Activated CD8-positive, alpha-beta T cell treated with anti-CD3 and anti-CD28 coated beads for 36 hours (primary cell): ENCODE measurements around the gene ACADS. TPM values are rescaled to one million over a fixed set of nuclear protein-coding genes. Genes with fewer than 3 reads are reported as not detected.

ENCODE experiments used
- ATAC-seq: fragments of 200-7000 bp; cut with Tn5 transposase; one replicate; pipeline ENCODE4 v1.10.0; 2021; ENCODE audit warnings: mild to moderate bottlenecking, moderate library complexity
- CTCF ChIA-PET: fragments of 350-600 bp; sonication (Branson Sonifier 250); formaldehyde crosslinking; loops from one replicate; lab custom pipeline; 2021; ENCODE audit warnings: antibody characterized with exemption; lab: Charles Lee
- POLR2A ChIA-PET: fragments of 350-600 bp; sonication (Branson Sonifier 250); formaldehyde crosslinking; loops from one replicate; lab custom pipeline; 2021; ENCODE audit warnings: antibody characterized with exemption; lab: Charles Lee
- DNase-seq: peaks from one replicate; pipeline ENCODE4 v3.0.0-alpha.2; 2020
- H3K27ac Mint-ChIP-seq: one replicate; pipeline ENCODE4 v1.8.0; 2021; ENCODE audit warnings: mild to moderate bottlenecking, mixed read lengths
- H3K27me3 Mint-ChIP-seq: one replicate; pipeline ENCODE4 v1.8.0; 2021; ENCODE audit warnings: mixed read lengths
- H3K36me3 Mint-ChIP-seq: one replicate; pipeline ENCODE4 v1.8.0; 2021; ENCODE audit warnings: low read depth, mixed read lengths
- H3K4me1 Mint-ChIP-seq: one replicate; pipeline ENCODE4 v1.8.0; 2021; ENCODE audit warnings: low read depth, mixed read lengths
- H3K4me3 Mint-ChIP-seq: one replicate; pipeline ENCODE4 v1.8.0; 2021; ENCODE audit warnings: mild to moderate bottlenecking, moderate library complexity, mixed read lengths
- H3K9me3 Mint-ChIP-seq: one replicate; pipeline ENCODE4 v1.8.0; 2021; ENCODE audit warnings: mixed read lengths
- intact Hi-C: fragments of 100-400 bp; cut with micrococcal nuclease; formaldehyde crosslinking; loops from one replicate; pipeline ENCODE4 v1.10.0; 2022
- total RNA-seq, 2 experiments: library from RNA; stranded (reverse); gene quantifications; one replicate each; pipeline ENCODE4 v1.2.3, GENCODE V29; 2021
- TF ChIP-seq, protein P1 (sequence below): fragments of 200-600 bp; IDR thresholded peaks from one replicate; pipeline ENCODE4 v1.8.0; 2022; ENCODE audit warnings: antibody characterized with exemption, mild to moderate bottlenecking

Gene ACADS
- total RNA-seq, 2 experiments from 2014 or later: 17.4 to 18.1 TPM

DNA sequence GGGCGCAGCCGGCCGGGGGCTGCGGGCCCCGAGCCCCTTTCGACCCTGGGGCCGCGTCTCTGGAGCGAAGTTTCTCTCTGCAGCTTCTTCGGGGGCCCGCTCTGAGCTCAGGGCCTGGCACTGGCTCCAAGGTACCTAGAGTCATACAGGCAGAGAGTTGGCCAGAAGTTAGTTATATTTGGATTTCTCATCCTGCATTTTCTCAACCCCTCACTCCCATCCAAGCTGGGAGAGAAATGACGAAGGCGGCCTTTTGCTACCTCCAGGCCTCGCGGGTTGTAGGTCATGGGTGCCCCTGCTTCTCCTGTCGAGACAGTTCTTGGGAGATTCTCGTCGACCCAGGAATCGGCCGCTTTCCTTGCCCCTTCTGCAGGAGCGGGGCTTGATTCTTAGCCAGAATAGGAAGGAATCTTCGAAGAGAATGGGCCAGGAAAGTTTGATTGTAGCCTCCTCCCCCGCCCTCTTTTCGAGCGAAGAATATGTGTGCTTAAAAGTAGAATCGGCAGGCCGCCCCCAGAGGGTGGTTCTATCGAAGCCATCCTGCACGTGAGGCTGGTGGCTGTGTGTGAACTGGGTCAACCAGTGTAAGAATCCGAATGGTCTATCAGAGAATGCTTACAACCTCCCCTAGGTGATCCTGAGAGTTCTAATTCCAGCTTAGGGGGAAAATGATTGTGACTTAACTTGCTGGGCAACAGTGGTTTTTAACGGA, 37.9 kb upstream of the ACADS start:
- DNase-seq (peak; percentile 73), ATAC-seq (no peak)
- POLR2A ChIA-PET: interaction anchor here (0.6 to 1.5 kb wide), 4 partner anchors 21 to 106 kb away, joined by 3 to 5 read pairs (median 4); partner anchors contain the start of genes POP5 and UNC119B
- H3K36me3 Mint-ChIP-seq: peaks cover 12% of the 10 kb centered on the region
- CTCF ChIA-PET: interaction anchor here (0.9 to 6.4 kb wide), 5 partner anchors 10 to 191 kb away, joined by 3 to 45 read pairs (median 6); partner anchors contain the start of genes CABP1 and POP5
- peaks cover 44% of the 10 kb centered on the region for H3K4me1 Mint-ChIP-seq
- TF ChIP-seq, protein P1, sequence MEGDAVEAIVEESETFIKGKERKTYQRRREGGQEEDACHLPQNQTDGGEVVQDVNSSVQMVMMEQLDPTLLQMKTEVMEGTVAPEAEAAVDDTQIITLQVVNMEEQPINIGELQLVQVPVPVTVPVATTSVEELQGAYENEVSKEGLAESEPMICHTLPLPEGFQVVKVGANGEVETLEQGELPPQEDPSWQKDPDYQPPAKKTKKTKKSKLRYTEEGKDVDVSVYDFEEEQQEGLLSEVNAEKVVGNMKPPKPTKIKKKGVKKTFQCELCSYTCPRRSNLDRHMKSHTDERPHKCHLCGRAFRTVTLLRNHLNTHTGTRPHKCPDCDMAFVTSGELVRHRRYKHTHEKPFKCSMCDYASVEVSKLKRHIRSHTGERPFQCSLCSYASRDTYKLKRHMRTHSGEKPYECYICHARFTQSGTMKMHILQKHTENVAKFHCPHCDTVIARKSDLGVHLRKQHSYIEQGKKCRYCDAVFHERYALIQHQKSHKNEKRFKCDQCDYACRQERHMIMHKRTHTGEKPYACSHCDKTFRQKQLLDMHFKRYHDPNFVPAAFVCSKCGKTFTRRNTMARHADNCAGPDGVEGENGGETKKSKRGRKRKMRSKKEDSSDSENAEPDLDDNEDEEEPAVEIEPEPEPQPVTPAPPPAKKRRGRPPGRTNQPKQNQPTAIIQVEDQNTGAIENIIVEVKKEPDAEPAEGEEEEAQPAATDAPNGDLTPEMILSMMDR: no peak
- peak overlapping the region; percentile 92 for H3K4me3 Mint-ChIP-seq
- H3K27me3 Mint-ChIP-seq: no peaks in the 10 kb centered on the region
- no peaks in the 10 kb centered on the region for H3K9me3 Mint-ChIP-seq
- intact Hi-C loops: no loop called here
- H3K27ac Mint-ChIP-seq: peak overlapping the region; percentile 82

DNA sequence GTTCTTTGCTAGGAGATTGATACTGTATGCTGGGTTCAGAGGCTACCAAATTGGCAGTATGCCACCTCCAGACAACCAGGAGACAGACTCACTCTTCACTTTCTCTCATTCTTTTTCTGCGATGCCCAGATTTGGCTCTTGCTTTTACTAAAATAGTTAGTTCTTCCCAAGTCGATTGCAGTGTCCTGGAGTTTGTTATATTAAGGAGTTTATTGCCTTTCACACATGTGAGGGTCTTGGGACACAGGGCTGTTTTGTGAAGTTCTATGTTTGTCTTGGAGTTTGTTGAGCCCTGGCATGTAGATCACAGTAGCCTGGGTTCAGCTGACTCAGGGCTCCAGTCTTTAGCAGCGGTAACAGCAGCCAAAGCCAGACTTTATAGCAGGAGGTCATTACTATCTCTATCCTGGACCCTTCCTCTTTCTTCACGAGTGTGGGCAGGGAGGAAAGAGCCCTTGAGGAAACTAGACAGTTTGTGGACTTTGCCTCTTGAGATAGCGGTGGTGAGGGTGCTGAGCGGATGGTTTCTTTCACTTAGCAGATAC, 37.0 kb upstream of the ACADS start:
- TF ChIP-seq, protein P1: no peak
- Mint-ChIP-seq H3K27ac (peak overlapping the region; percentile 66), H3K4me1 (peaks cover 47% of the 10 kb centered on the region), H3K9me3 (no peaks in the 10 kb centered on the region), H3K27me3 (no peaks in the 10 kb centered on the region), H3K4me3 (peak overlapping the region; percentile 92), H3K36me3 (peaks cover 12% of the 10 kb centered on the region)
- no peak for DNase-seq
- POLR2A ChIA-PET: interaction anchor here (1.2 to 1.5 kb wide), 2 partner anchors 12 to 21 kb away, joined by 3 to 5 read pairs; no protein-coding TSS in a partner anchor
- CTCF ChIA-PET: interaction anchor here (0.9 to 6.4 kb wide), 5 partner anchors 9 to 192 kb away, joined by 3 to 45 read pairs (median 6); partner anchors contain the start of genes CABP1 and POP5
- intact Hi-C loops: no loop called here
- no peak for ATAC-seq

DNA sequence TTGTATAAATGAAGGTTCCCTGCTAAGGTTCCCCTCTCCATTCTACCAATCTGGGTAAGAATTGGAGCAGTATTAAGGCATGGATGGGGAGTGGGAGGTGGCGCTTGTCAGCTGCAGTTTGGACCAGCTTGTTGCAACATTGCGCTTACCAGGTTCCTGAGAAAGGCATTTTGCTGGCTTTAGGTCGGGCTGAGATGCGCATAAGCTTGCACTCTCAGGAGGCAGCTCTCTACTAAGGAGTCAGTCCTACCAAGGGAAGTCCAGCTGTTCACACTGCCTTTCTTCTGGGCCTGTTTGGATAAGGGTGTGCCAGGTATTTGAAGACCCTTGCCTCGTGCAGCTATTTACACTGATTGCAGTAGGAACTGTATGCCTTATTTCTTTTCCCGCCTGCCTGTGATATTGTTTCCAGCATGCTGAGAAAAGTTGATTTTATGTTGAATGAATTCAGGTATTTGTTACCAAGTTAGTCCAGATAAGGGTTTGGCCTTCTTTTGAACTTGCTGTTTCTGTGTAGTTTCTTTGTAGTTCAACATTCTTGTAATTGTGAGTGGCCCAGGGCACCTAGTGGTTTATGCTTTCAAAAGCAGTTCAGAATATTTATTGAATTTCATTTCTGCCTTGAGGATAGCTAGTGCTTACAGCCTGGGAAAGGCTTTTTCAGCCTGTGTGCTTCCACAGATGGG, 36.1 kb upstream of the ACADS start:
- no peaks in the 10 kb centered on the region for H3K27me3 Mint-ChIP-seq
- peaks cover 45% of the 10 kb centered on the region for H3K4me1 Mint-ChIP-seq
- no peak overlapping the region for H3K27ac Mint-ChIP-seq
- POLR2A ChIA-PET: interaction anchor here (1.2 to 2.0 kb wide), 2 partner anchors 11 to 20 kb away, joined by 3 to 10 read pairs; partner anchors contain the start of gene UNC119B
- TF ChIP-seq, protein P1: no peak
- intact Hi-C loops: no loop called here
- peak overlapping the region; percentile 92 for H3K4me3 Mint-ChIP-seq
- H3K36me3 Mint-ChIP-seq: peaks cover 17% of the 10 kb centered on the region
- ATAC-seq (no peak), DNase-seq (no peak)
- CTCF ChIA-PET: interaction anchor here (1.8 to 6.4 kb wide), 3 partner anchors 31 to 107 kb away, joined by 5 to 45 read pairs (median 28); partner anchors contain the start of gene POP5
- H3K9me3 Mint-ChIP-seq: no peaks in the 10 kb centered on the region

DNA sequence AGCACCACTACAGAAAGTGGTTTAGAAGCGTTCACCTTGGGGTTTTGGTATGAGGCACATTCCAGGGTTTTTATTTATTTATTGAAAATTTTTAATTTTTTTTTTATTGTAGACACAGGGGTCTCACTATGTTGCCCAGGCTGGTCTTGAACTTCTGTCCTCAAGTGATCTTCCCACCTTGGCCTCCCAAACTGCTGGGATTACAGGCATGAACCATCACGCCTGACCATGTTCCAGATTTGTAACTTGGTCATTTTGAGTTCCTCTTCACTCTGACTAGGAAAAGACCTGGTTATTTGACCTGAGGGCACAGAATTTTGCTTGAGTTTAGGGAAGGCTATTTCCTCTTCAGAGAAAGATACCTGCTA, 35.6 kb upstream of the ACADS start:
- Mint-ChIP-seq H3K36me3 (peaks cover 22% of the 10 kb centered on the region), H3K4me1 (peaks cover 45% of the 10 kb centered on the region), H3K27ac (no peak overlapping the region), H3K27me3 (no peaks in the 10 kb centered on the region), H3K9me3 (no peaks in the 10 kb centered on the region), H3K4me3 (no peak overlapping the region)
- POLR2A ChIA-PET: interaction anchor here (1.2 to 2.0 kb wide), 2 partner anchors 11 to 20 kb away, joined by 3 to 10 read pairs; partner anchors contain the start of gene UNC119B
- ATAC-seq: no peak
- CTCF ChIA-PET: interaction anchor here (1.8 to 6.4 kb wide), 3 partner anchors 30 to 108 kb away, joined by 5 to 45 read pairs (median 28); partner anchors contain the start of gene POP5
- no peak for DNase-seq
- TF ChIP-seq, protein P1: no peak
- intact Hi-C loops: no loop called here
